Kidney glomerular epithelial cell (primary cell): ENCODE results near the gene TMEM273.

Source experiments
- DNase-seq: peaks from one replicate; lab custom pipeline; 2025; lab: John Stamatoyannopoulos, UW

Gene TMEM273

GRCh38 chr10:49115796-49116508 is 72.2 kb downstream of the TMEM273 start:
- DNase-seq: no peak

GRCh38 chr10:49115015-49115795 is 73.0 kb downstream of the TMEM273 start, which contains the start of gene VSTM4:
VSTM4 (minus strand) TSS chr10:49115522; CDS start chr10:49115485, 37 bp downstream.
- no peak for DNase-seq

DNA sequence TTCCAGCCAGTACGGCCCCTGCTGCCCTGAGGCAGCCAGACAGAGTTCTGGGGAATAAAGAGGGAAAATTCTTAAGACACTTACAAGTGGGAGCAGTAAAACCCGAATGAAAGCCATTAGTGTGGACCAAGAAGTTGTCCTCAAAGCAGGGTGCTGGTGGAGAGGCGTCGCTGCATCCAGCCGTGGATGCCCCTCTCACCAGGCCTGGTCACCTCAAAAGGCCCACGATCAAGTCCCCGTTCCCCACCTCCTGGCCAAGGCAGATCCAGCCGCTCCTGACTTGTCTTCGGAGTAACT is 73.5 kb downstream of the TMEM273 start:
- DNase-seq: no peak

DNA sequence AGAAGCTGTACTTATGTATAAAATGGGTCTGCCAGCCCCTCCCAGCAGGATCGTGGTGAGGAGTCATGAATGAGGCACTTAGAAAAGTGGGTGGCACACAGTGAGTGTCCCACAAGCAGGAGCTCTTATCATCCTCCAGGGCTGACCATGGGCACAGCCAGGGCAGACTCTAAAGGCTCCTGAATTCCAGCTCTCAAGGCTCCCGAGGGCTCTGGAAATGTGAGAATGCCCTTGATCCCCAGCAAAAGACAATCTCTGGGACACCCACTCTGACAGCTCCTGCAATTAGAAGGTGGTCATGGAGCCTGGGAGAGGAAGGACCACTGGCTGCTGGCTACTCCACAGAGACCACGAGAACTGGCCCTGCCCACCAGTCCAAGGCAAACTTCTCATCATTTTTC is 74.5 kb downstream of the TMEM273 start:
- DNase-seq: no peak

GRCh38 chr10:49112851-49113250 is 75.3 kb downstream of the TMEM273 start:
- no peak for DNase-seq

- no peak for DNase-seq
These were observed 76.1 kb downstream of the TMEM273 start for GRCh38 chr10:49112098-49112497.

GRCh38 chr10:49111320-49111698 is 76.9 kb downstream of the TMEM273 start:
- no peak for DNase-seq

GRCh38 chr10:49110684-49111319 is 77.4 kb downstream of the TMEM273 start:
- DNase-seq: no peak

DNA sequence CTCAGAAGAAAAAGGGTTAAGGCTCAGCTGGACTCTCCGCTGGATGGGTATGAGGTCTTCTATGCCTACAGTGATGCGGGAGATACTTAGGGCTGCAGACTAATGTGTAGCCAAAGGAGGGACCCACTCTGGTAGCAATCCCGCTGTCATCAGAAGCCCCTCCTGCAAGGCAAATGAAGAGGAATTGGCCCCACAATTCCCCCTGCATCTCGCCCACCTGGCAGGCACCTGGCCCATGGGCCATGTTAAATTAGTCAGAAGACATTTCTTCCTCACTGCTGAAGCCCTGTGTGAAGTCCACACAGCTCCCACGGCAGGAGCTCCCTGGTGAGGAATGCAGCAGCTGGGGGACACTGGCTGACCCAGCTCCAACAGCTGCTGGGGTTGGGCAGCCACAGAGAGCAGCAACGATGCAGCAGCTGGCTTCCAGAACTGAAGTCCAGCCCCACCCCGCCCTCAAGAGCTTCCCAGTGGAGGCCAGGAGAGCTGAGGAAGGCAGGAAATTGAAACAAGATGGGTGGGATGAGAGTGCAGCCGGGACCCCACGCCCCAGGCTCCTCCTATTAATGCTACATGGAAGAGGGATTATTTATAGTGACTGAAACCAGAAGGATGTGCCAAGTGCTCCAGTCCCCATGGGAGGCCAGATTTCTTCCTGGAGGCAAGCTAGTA is 78.4 kb downstream of the TMEM273 start:
- DNase-seq: no peak

GRCh38 chr10:49108656-49109055 is 79.5 kb downstream of the TMEM273 start:
- DNase-seq: no peak

DNA sequence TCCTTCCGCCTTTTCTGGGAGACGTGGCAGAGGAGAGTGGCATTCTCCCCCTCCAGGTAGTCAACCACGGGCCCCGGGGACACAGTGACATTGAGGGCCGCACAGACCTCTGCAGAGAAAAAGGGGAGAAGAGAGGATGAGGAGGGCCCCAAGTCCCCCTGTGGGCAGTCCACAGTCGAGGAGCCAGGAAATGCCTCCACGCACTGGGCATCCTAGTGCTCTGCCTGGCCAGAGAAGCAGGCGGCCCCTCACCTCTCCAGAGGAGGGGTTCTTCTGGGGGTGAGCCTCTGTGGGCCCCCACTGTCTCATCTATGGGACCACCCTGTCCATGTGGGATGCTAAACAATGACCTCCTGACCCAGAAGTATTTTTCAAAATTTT is 80.3 kb downstream of the TMEM273 start:
- DNase-seq: no peak

DNA sequence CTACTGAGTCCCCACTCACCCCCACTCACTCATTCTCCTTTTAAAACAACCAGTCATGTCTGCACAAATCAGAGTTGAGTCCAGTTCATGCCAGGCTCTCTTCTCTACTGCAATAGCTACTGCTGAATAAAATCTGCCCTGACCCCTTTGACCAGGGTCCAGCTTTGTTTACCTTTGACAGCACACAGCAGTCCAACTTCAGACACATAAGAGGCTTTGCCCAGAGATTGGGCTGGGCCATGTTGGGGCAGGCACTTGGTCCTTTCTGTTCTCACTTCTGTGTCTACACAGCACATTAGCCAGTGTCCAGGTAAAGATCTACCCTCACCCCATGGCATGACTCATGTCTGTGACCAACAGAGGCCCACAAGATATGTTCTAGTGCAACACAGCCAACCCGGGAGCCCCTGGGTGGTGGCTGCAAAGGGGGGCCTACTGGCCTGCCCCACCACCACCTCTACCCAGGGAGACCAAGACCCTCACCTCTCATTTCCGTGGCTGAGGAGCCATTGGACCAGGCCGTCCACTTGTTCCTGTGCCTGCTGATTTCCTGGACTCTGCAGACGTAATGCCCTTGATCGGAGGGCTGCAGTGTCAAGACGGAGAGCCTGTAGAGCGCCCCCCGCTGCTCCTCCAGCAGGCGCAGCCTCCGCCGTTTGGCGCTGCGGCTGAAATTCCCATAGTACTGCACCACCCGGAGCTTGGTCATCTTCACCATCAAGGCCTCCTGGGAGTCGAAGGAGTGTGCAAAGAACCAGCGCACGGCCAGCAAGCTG is 80.9 kb downstream of the TMEM273 start:
- no peak for DNase-seq

DNA sequence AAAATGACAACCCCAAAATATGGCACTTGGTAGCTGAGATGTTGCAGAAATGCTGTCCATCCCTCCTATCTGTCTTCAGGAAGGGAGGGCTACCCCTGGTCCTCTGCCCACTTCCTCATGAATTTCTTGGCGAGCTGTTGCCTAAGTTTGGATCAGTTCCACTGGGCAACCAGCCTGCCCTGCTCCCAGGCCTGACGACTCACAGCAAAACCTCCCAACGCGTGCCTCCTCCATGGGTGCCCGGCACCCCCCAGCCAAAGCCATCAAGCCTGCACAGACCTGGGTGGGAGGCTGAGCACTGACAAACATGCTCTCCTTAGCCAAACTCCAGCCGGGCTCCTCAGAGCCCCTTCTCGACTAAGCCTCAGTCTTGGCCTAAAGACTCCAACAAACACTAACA is 81.7 kb downstream of the TMEM273 start:
- no peak for DNase-seq

- DNase-seq: no peak
These were observed 83.1 kb downstream of the TMEM273 start for GRCh38 chr10:49105076-49105475.
